ENCODE data around the gene SLC38A3. TPM values are rescaled to one million over a fixed set of nuclear protein-coding genes. Genes with fewer than 3 reads are reported as not detected.

SLC38A3 gene
- total and polyA plus RNA-seq, 2 donors from 2014 or later = 1.6 to 4.2 TPM

DNA sequence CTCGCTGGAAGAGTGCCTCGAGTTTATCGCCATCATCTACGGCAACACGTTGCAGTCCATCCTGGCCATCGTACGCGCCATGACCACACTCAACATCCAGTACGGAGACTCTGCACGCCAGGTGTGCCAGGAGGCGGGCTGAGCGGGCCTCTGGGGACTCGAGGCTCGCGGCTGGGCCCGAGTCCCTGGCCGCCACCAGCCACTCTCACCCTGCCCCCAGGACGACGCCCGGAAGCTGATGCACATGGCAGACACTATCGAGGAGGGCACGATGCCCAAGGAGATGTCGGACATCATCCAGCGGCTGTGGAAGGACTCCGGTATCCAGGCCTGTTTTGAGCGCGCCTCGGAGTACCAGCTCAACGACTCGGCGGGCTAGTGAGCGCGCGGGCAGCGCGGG is 11.8 kb upstream of the SLC38A3 start:
- intact Hi-C loops (cut with DNase I) = loop anchor here (5.0 kb wide), 1 partner anchor 71 kb away; no protein-coding TSS in a partner anchor

DNA sequence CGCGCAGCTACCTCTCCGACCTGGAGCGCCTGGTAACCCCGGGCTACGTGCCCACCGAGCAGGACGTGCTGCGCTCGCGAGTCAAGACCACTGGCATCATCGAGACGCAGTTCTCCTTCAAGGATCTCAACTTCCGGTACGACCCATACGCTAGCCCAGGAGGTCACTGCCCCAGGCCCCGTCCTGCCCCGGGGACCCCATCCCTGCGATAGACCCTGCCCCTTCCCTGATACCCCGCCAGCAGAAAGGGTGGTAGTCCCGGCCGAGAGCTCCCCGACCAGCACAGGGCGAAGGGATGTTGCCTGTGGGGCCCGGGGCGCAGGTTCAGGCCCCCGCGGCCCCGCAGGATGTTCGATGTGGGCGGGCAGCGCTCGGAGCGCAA is 11.3 kb upstream of the SLC38A3 start:
- peaks cover 0 to 15% (median 0%) of the 10 kb centered on the region in 3 donors for H3K4me1 ChIP-seq (ENCODE audit: control insufficient read depth in 2 of 3, insufficient read depth in 2 of 3, low read depth in 1 of 3, low read length in 3 of 3)
- DNase-seq (no peak), FAIRE-seq (no peak)
- no peak overlapping the region for H3K9ac ChIP-seq (ENCODE audit: low read length in 3 of 3)
- peaks cover 14% of the 10 kb centered on the region for H3K27me3 ChIP-seq (ENCODE audit: control insufficient read depth, insufficient read depth, low read length)
- intact Hi-C loops (cut with DNase I) = loop anchor here (5.0 kb wide), 1 partner anchor 71 kb away; no protein-coding TSS in a partner anchor
- TF ChIP-seq, protein P1, sequence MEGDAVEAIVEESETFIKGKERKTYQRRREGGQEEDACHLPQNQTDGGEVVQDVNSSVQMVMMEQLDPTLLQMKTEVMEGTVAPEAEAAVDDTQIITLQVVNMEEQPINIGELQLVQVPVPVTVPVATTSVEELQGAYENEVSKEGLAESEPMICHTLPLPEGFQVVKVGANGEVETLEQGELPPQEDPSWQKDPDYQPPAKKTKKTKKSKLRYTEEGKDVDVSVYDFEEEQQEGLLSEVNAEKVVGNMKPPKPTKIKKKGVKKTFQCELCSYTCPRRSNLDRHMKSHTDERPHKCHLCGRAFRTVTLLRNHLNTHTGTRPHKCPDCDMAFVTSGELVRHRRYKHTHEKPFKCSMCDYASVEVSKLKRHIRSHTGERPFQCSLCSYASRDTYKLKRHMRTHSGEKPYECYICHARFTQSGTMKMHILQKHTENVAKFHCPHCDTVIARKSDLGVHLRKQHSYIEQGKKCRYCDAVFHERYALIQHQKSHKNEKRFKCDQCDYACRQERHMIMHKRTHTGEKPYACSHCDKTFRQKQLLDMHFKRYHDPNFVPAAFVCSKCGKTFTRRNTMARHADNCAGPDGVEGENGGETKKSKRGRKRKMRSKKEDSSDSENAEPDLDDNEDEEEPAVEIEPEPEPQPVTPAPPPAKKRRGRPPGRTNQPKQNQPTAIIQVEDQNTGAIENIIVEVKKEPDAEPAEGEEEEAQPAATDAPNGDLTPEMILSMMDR (IDR thresholded peaks at IDR 0.05; ENCODE audit: borderline replicate concordance, extremely low read depth, insufficient read depth) = no peak
- H3K4me3 ChIP-seq (ENCODE audit: low read length in 3 of 3) = no peak overlapping the region
- H3K36me3 ChIP-seq (ENCODE audit: control insufficient read depth in 2 of 3, insufficient read depth in 3 of 3, low read length in 3 of 3) = no peaks in the 10 kb centered on the region
- no peak overlapping the region for H3K27ac ChIP-seq (ENCODE audit: low read depth in 2 of 2, low read length in 2 of 2)
- no peaks in the 10 kb centered on the region for H3K9me3 ChIP-seq (ENCODE audit: control insufficient read depth in 2 of 3, insufficient read depth in 1 of 3, low read length in 3 of 3)

More for the DNA sequence above, 11.8 kb upstream of the SLC38A3 start:
- Histone ChIP-seq H3K27ac (ENCODE audit: low read depth in 2 of 2, low read length in 2 of 2) (no peak overlapping the region), H3K4me1 (ENCODE audit: control insufficient read depth in 2 of 3, insufficient read depth in 2 of 3, low read depth in 1 of 3, low read length in 3 of 3) (peaks cover 0 to 15% (median 0%) of the 10 kb centered on the region in 3 donors), H3K4me3 (ENCODE audit: low read length in 3 of 3) (no peak overlapping the region), H3K9me3 (ENCODE audit: control insufficient read depth in 2 of 3, insufficient read depth in 1 of 3, low read length in 3 of 3) (no peaks in the 10 kb centered on the region), H3K27me3 (ENCODE audit: control insufficient read depth, insufficient read depth, low read length) (peaks cover 14% of the 10 kb centered on the region), H3K9ac (ENCODE audit: low read length in 3 of 3) (no peak overlapping the region), H3K36me3 (ENCODE audit: control insufficient read depth in 2 of 3, insufficient read depth in 3 of 3, low read length in 3 of 3) (peaks cover 0 to 1% (median 0%) of the 10 kb centered on the region in 3 donors)
- no peak for DNase-seq
- TF ChIP-seq, protein P1 (IDR thresholded peaks at IDR 0.05; ENCODE audit: borderline replicate concordance, extremely low read depth, insufficient read depth) = no peak
- no peak for FAIRE-seq

DNA sequence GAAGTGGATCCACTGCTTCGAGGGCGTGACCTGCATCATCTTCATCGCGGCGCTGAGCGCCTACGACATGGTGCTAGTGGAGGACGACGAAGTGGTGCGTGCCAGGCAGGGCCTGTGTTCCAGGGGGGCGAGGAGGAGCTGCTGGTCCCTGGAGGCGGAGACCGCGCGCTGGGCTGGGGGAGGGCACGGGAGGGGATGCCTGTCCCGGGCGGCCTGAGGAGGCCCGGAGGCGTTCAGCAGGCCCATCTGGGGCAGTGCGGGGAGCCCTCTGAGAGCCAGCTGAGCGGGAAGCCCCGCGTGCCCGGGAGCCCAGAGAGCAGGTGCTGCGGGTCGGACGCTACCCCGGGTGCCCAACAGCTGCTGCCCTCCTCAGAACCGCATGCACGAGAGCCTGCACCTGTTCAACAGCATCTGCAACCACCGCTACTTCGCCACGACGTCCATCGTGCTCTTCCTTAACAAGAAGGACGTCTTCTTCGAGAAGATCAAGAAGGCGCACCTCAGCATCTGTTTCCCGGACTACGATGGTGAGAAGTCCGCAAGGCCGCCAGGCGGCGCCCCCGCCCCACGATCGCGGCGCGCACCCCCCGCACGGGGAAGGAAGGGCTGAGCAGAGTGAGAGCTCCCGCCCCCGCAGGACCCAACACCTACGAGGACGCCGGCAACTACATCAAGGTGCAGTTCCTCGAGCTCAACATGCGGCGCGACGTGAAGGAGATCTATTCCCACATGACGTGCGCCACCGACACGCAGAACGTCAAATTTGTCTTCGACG is 10.8 kb upstream of the SLC38A3 start:
- Histone ChIP-seq H3K9ac (ENCODE audit: low read length in 3 of 3) (no peak overlapping the region), H3K4me1 (ENCODE audit: control insufficient read depth in 2 of 3, insufficient read depth in 2 of 3, low read depth in 1 of 3, low read length in 3 of 3) (peaks cover 0 to 12% (median 0%) of the 10 kb centered on the region in 3 donors), H3K36me3 (ENCODE audit: control insufficient read depth in 2 of 3, insufficient read depth in 3 of 3, low read length in 3 of 3) (no peaks in the 10 kb centered on the region), H3K4me3 (ENCODE audit: low read length in 3 of 3) (no peak overlapping the region), H3K9me3 (ENCODE audit: control insufficient read depth in 2 of 3, insufficient read depth in 1 of 3, low read length in 3 of 3) (no peaks in the 10 kb centered on the region), H3K27ac (ENCODE audit: low read depth in 2 of 2, low read length in 2 of 2) (no peak overlapping the region), H3K27me3 (ENCODE audit: control insufficient read depth, insufficient read depth, low read length) (peaks cover 14% of the 10 kb centered on the region)
- TF ChIP-seq, protein P1 (IDR thresholded peaks at IDR 0.05; ENCODE audit: borderline replicate concordance, extremely low read depth, insufficient read depth) = peak; percentile 86
- intact Hi-C loops (cut with DNase I) = loop anchor here (5.0 kb wide), 1 partner anchor 72 kb away; no protein-coding TSS in a partner anchor
- DNase-seq (peak in 4 of 5 donors; percentile 79 to 89 (median 82)), FAIRE-seq (no peak)
